ENCODE data around the gene MED27. TPM values are rescaled to one million over a fixed set of nuclear protein-coding genes. Genes with fewer than 3 reads are reported as not detected.

MED27 gene
- total RNA-seq, 1 donor from 2014 or later: 45.0 TPM

DNA sequence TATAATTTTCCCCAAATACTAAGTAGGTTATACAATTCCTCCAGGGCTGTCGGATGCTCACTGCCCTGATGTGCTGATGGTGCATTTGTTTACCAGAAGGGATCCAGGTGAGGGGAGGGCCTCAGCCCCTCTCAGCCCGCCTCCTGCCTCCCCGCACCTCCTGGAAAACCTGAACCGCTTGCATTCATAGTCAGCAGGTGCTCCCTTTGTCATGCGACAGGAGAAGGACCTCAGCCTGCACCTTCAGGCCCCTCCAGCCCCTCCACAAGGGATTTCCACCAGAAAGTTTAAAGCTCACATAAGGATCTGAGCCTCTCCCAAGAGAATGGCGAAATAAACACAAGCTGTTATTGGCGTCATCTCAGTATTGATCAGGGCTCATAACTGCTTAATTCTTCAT lies 45.7 kb upstream of the MED27 start:
- Mint-ChIP-seq H3K36me3 (ENCODE audit: unreplicated experiment) (no peaks in the 10 kb centered on the region), H3K4me3 (ENCODE audit: unreplicated experiment) (peak overlapping the region; percentile 59), H3K27me3 (ENCODE audit: unreplicated experiment) (peaks cover 4% of the 10 kb centered on the region), H3K27ac (ENCODE audit: unreplicated experiment) (no peak overlapping the region), H3K4me1 (ENCODE audit: low read depth, unreplicated experiment) (peaks cover 31% of the 10 kb centered on the region), H3K9me3 (ENCODE audit: unreplicated experiment) (no peaks in the 10 kb centered on the region)
- DNase-seq: no peak
- TF ChIP-seq, protein P1, sequence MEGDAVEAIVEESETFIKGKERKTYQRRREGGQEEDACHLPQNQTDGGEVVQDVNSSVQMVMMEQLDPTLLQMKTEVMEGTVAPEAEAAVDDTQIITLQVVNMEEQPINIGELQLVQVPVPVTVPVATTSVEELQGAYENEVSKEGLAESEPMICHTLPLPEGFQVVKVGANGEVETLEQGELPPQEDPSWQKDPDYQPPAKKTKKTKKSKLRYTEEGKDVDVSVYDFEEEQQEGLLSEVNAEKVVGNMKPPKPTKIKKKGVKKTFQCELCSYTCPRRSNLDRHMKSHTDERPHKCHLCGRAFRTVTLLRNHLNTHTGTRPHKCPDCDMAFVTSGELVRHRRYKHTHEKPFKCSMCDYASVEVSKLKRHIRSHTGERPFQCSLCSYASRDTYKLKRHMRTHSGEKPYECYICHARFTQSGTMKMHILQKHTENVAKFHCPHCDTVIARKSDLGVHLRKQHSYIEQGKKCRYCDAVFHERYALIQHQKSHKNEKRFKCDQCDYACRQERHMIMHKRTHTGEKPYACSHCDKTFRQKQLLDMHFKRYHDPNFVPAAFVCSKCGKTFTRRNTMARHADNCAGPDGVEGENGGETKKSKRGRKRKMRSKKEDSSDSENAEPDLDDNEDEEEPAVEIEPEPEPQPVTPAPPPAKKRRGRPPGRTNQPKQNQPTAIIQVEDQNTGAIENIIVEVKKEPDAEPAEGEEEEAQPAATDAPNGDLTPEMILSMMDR (IDR thresholded peaks at IDR 0.05; ENCODE audit: partially characterized antibody, unreplicated experiment): no peak

GRCh38 chr9:132124800-132125199 lies 45.1 kb upstream of the MED27 start:
- TF ChIP-seq, protein P1 (IDR thresholded peaks at IDR 0.05; ENCODE audit: partially characterized antibody, unreplicated experiment): no peak
- DNase-seq: no peak
- Mint-ChIP-seq H3K27me3 (ENCODE audit: unreplicated experiment) (peaks cover 4% of the 10 kb centered on the region), H3K4me3 (ENCODE audit: unreplicated experiment) (no peak overlapping the region), H3K4me1 (ENCODE audit: low read depth, unreplicated experiment) (peaks cover 31% of the 10 kb centered on the region), H3K9me3 (ENCODE audit: unreplicated experiment) (no peaks in the 10 kb centered on the region), H3K36me3 (ENCODE audit: unreplicated experiment) (no peaks in the 10 kb centered on the region), H3K27ac (ENCODE audit: unreplicated experiment) (no peak overlapping the region)

GRCh38 chr9:132121021-132121420 lies 41.4 kb upstream of the MED27 start:
- Mint-ChIP-seq H3K27ac (ENCODE audit: unreplicated experiment) (no peak overlapping the region), H3K4me3 (ENCODE audit: unreplicated experiment) (no peak overlapping the region), H3K36me3 (ENCODE audit: unreplicated experiment) (no peaks in the 10 kb centered on the region), H3K9me3 (ENCODE audit: unreplicated experiment) (no peaks in the 10 kb centered on the region), H3K27me3 (ENCODE audit: unreplicated experiment) (peaks cover 5% of the 10 kb centered on the region), H3K4me1 (ENCODE audit: low read depth, unreplicated experiment) (peaks cover 23% of the 10 kb centered on the region)
- TF ChIP-seq, protein P1 (IDR thresholded peaks at IDR 0.05; ENCODE audit: partially characterized antibody, unreplicated experiment): no peak
- DNase-seq: no peak

DNA sequence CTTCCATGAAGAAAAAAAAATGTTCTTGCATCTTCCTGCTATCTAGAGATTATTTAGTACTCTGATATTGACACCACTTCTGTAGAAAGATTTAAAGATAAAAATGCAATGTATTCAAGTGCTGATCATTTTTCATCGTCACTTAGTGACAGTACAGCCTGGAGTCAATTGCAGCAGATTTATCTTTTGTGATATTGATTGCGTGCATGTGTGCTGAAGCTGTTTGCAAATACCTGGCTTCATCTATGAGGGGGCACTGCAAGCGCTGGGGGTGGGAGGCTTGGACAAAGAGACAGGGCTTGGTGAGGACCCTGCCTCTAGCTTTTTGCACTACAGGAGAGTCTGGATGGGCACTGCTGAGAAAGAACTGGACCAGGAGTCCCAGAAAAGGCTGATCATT lies 38.0 kb upstream of the MED27 start:
- Mint-ChIP-seq H3K36me3 (ENCODE audit: unreplicated experiment) (no peaks in the 10 kb centered on the region), H3K27me3 (ENCODE audit: unreplicated experiment) (peaks cover 5% of the 10 kb centered on the region)

DNA sequence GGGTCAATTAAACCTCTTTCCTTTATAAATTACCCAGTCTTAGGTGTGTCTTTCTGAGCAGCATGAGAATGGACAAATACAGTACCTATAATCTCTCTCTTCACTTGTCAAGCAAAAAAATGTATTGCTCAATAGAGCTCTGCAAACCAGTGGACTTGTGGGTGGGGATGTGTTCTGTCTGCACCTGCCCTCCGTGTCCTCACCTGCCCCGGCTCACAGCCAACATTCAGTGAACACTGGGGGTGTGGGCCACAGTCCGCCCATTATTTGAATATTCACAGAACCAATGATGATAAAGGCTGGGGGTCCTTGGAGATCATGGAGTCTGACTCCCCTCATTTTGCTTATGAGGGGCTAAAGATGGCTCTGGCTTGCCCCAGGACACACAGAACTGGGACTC lies 36.9 kb upstream of the MED27 start:
- no peak for DNase-seq
- no peak overlapping the region for H3K4me3 Mint-ChIP-seq (ENCODE audit: unreplicated experiment)
- H3K36me3 Mint-ChIP-seq (ENCODE audit: unreplicated experiment): no peaks in the 10 kb centered on the region
- H3K4me1 Mint-ChIP-seq (ENCODE audit: low read depth, unreplicated experiment): peaks cover 7% of the 10 kb centered on the region
- H3K27me3 Mint-ChIP-seq (ENCODE audit: unreplicated experiment): peaks cover 5% of the 10 kb centered on the region
- no peaks in the 10 kb centered on the region for H3K9me3 Mint-ChIP-seq (ENCODE audit: unreplicated experiment)
- TF ChIP-seq, protein P1 (IDR thresholded peaks at IDR 0.05; ENCODE audit: partially characterized antibody, unreplicated experiment): no peak
- peak overlapping the region; percentile 17 for H3K27ac Mint-ChIP-seq (ENCODE audit: unreplicated experiment)

More for the DNA sequence above, 38.0 kb upstream of the MED27 start:
- Mint-ChIP-seq H3K4me3 (ENCODE audit: unreplicated experiment) (no peak overlapping the region), H3K4me1 (ENCODE audit: low read depth, unreplicated experiment) (peaks cover 11% of the 10 kb centered on the region), H3K9me3 (ENCODE audit: unreplicated experiment) (no peaks in the 10 kb centered on the region), H3K27ac (ENCODE audit: unreplicated experiment) (no peak overlapping the region)
- DNase-seq: no peak
- TF ChIP-seq, protein P1 (IDR thresholded peaks at IDR 0.05; ENCODE audit: partially characterized antibody, unreplicated experiment): no peak

Measured in glutamatergic neuron (in vitro differentiated cells).